OCI-LY1 (cell line): ENCODE results near the gene NAA10.

Source experiments
- H2AFZ ChIP-seq: fragments of 200-600 bp; sonication (generic), shearing (Covaris generic); 2 replicates; pipeline ENCODE4 v1.6.0; 2014; ENCODE audit warnings: antibody characterized with exemption, mild to moderate bottlenecking, low read length
- H3F3A ChIP-seq: fragments of 200-600 bp; sonication (generic), shearing (Covaris generic); 2 replicates; pipeline ENCODE4 v1.6.0; 2014; ENCODE audit warnings: mild to moderate bottlenecking, antibody characterized with exemption, low read length, moderate library complexity; ENCODE audit not compliant: insufficient read depth
- H3K27ac ChIP-seq: fragments of 200-600 bp; sonication (generic); 2 replicates; pipeline ENCODE4 v1.5.1; 2014; ENCODE audit warnings: low read length, mixed run types, mild to moderate bottlenecking, low read depth; ENCODE audit not compliant: poor library complexity, severe bottlenecking
- H3K27me3 ChIP-seq: fragments of 200-600 bp; sonication (generic); 2 replicates; pipeline ENCODE4 v1.6.0; 2014; ENCODE audit warnings: antibody characterized with exemption, mild to moderate bottlenecking, low read length, moderate library complexity; ENCODE audit not compliant: insufficient read depth
- H3K36me3 ChIP-seq: fragments of 200-600 bp; sonication (generic); 2 replicates; pipeline ENCODE4 v1.6.1; 2014; ENCODE audit warnings: mild to moderate bottlenecking, antibody characterized with exemption, low read length, moderate library complexity, mixed read lengths; ENCODE audit not compliant: insufficient read depth
- H3K4me1 ChIP-seq: fragments of 200-600 bp; sonication (generic); 2 replicates; pipeline ENCODE4 v1.5.1; 2014; ENCODE audit warnings: mild to moderate bottlenecking, low read length, moderate library complexity; ENCODE audit not compliant: insufficient read depth, severe bottlenecking
- H3K4me2 ChIP-seq: fragments of 200-600 bp; sonication (generic), shearing (Covaris generic); 2 replicates; pipeline ENCODE4 v1.6.1; 2014; ENCODE audit warnings: low read length
- H3K4me3 ChIP-seq: fragments of 200-600 bp; sonication (generic); 2 replicates; pipeline ENCODE4 v1.5.1; 2014; ENCODE audit warnings: low read length, low read depth, mild to moderate bottlenecking, mixed read lengths; ENCODE audit not compliant: poor library complexity, severe bottlenecking
- H3K79me2 ChIP-seq: fragments of 200-600 bp; shearing (Covaris generic); 2 replicates; pipeline ENCODE4 v1.6.1; 2016; ENCODE audit warnings: mixed run types, low read length, mixed read lengths; ENCODE audit not compliant: insufficient read depth
- H3K9ac ChIP-seq: fragments of 200-600 bp; sonication (generic), shearing (Covaris generic); 2 replicates; pipeline ENCODE4 v1.6.1; 2014; ENCODE audit warnings: mild to moderate bottlenecking, low read length, mixed read lengths
- H3K9me2 ChIP-seq: fragments of 200-600 bp; sonication (generic), shearing (Covaris generic); 2 replicates; pipeline ENCODE4 v1.6.1; 2014; ENCODE audit warnings: low read depth, mild to moderate bottlenecking, low read length, mixed read lengths
- H3K9me3 ChIP-seq: fragments of 200-600 bp; shearing (Covaris generic); 2 replicates; pipeline ENCODE4 v1.6.1; 2014; ENCODE audit warnings: low read length, mixed read lengths
- H4K20me1 ChIP-seq: fragments of 200-600 bp; sonication (generic), shearing (Covaris generic); 2 replicates; pipeline ENCODE4 v1.6.0; 2016; ENCODE audit warnings: mild to moderate bottlenecking, low read length; ENCODE audit not compliant: insufficient read depth
- CTCF ChIP-seq: fragments of 200-600 bp; sonication (generic), shearing (Covaris generic); IDR thresholded peaks from 2 replicates; pipeline ENCODE4 v1.5.1; 2017; ENCODE audit warnings: mild to moderate bottlenecking, antibody characterized with exemption, low read length, moderate library complexity, mixed read lengths
- EZH2 ChIP-seq: fragments of 200-600 bp; sonication (generic), shearing (Covaris generic); IDR thresholded peaks from 2 replicates; pipeline ENCODE4 v1.8.0; 2017; ENCODE audit warnings: borderline replicate concordance, mixed run types, mild to moderate bottlenecking, antibody characterized with exemption, low read length, moderate library complexity, mixed read lengths

Gene NAA10

GRCh38 chrX:153951683-153952372 lies 17.0 kb upstream of the NAA10 start:
- Histone ChIP-seq H3K27ac (no peak overlapping the region), H3K4me3 (no peak overlapping the region), H3F3A (no peaks in the 10 kb centered on the region), H3K9me2 (no peaks in the 10 kb centered on the region), H3K4me2 (no peak overlapping the region), H2AFZ (no peak overlapping the region), H3K27me3 (no peaks in the 10 kb centered on the region), H3K4me1 (no peaks in the 10 kb centered on the region), H3K36me3 (peaks cover 84% of the 10 kb centered on the region), H3K9ac (no peak overlapping the region), H3K79me2 (no peaks in the 10 kb centered on the region), H3K9me3 (no peaks in the 10 kb centered on the region), H4K20me1 (no peaks in the 10 kb centered on the region)
- TF ChIP-seq EZH2: no peak

GRCh38 chrX:153950127-153950526 lies 15.3 kb upstream of the NAA10 start:
- Histone ChIP-seq H3K27me3 (no peaks in the 10 kb centered on the region), H3K27ac (no peak overlapping the region), H3K36me3 (peaks cover 71% of the 10 kb centered on the region), H4K20me1 (no peaks in the 10 kb centered on the region), H3K9me2 (no peaks in the 10 kb centered on the region), H3K9me3 (no peaks in the 10 kb centered on the region), H3K4me2 (no peak overlapping the region), H3K4me3 (no peak overlapping the region), H3K4me1 (no peaks in the 10 kb centered on the region), H3K79me2 (no peaks in the 10 kb centered on the region), H3K9ac (no peak overlapping the region), H2AFZ (no peak overlapping the region), H3F3A (no peaks in the 10 kb centered on the region)
- TF ChIP-seq EZH2: no peak
- TF ChIP-seq CTCF: no peak

GRCh38 chrX:153948847-153949805 lies 14.3 kb upstream of the NAA10 start:
- Histone ChIP-seq H3K27me3 (no peaks in the 10 kb centered on the region), H3K79me2 (no peaks in the 10 kb centered on the region), H3K9me3 (no peaks in the 10 kb centered on the region), H3K4me1 (peaks cover 7% of the 10 kb centered on the region), H4K20me1 (no peaks in the 10 kb centered on the region), H3K36me3 (peaks cover 61% of the 10 kb centered on the region), H3K4me3 (no peak overlapping the region), H2AFZ (no peak overlapping the region), H3K9ac (no peak overlapping the region), H3K4me2 (no peak overlapping the region), H3K9me2 (no peaks in the 10 kb centered on the region), H3K27ac (no peak overlapping the region), H3F3A (no peaks in the 10 kb centered on the region)
- TF ChIP-seq EZH2: no peak
- no peak for TF ChIP-seq CTCF
